K562 (cell line): ENCODE results near the gene ABCC11. TPM values are rescaled to one million over a fixed set of nuclear protein-coding genes. Genes with fewer than 3 reads are reported as not detected.

Experiments
- BRCA1 ChIP-seq, 2 experiments: fragments of 450-650 bp in 1 of 2; sonication (generic) in 1 of 2; formaldehyde crosslinking in 1 of 2; IDR thresholded peaks; 2 replicates each; pipeline versions ENCODE4 v1.5.0 to v1.6.1; 2017 to 2020; ENCODE audit warnings: mild to moderate bottlenecking in 1 of 2, missing genetic modification reagents in 1 of 2
- CHD1 ChIP-seq: fragments of 200-600 bp; sonication (generic); IDR thresholded peaks from one replicate; pipeline ENCODE4 v1.6.1; 2012; ENCODE audit warnings: mild to moderate bottlenecking, moderate library complexity, low read length, inconsistent platforms
- HIVEP1 ChIP-seq: fragments of 250-450 bp; sonication (Bioruptor Pico); IDR thresholded peaks from 2 replicates; pipeline ENCODE4 v1.4.0; 2020; ENCODE audit warnings: mild to moderate bottlenecking
- HSF4 ChIP-seq: fragments of 250-450 bp; sonication (Bioruptor Pico); IDR thresholded peaks from 2 replicates; pipeline ENCODE4 v2.1.2; 2022; ENCODE audit warnings: mild to moderate bottlenecking, moderate library complexity, borderline replicate concordance
- IRF9 ChIP-seq: fragments of 450-650 bp; IDR thresholded peaks from 2 replicates; pipeline ENCODE4 v1.6.1; 2016; ENCODE audit warnings: missing biosample characterization, missing genetic modification characterization
- KDM4B ChIP-seq, 2 experiments: fragments of 450-650 bp in 1 of 2; sonication (generic) in 1 of 2; IDR thresholded peaks; 2 replicates each; pipeline ENCODE4 v1.6.1; 2016 to 2017; ENCODE audit warnings: borderline replicate concordance in 2 of 2, antibody characterized with exemption in 1 of 2, low read depth in 1 of 2, mild to moderate bottlenecking in 1 of 2
- KDM5B ChIP-seq: fragments of 200-600 bp; sonication (generic); IDR thresholded peaks from 2 replicates; pipeline ENCODE4 v1.6.1; 2012; ENCODE audit warnings: low read depth, mild to moderate bottlenecking, moderate library complexity, low read length, control low read depth, inconsistent platforms; ENCODE audit not compliant: insufficient replicate concordance
- MCM7 ChIP-seq, 2 experiments: fragments of 450-650 bp; IDR thresholded peaks; 2 replicates each; pipeline ENCODE4 v1.6.1; 2016 to 2018
- MED1 ChIP-seq: sonication (generic); formaldehyde crosslinking; IDR thresholded peaks from 2 replicates; pipeline ENCODE4 v1.8.1; 2023; ENCODE audit warnings: missing genetic modification reagents, borderline replicate concordance
- MTA1 ChIP-seq: fragments of 450-650 bp; IDR thresholded peaks from 2 replicates; pipeline ENCODE4 v1.6.1; 2017; ENCODE audit warnings: borderline replicate concordance
- POLR3A ChIP-seq: IDR thresholded peaks from 2 replicates; pipeline ENCODE4 v1.6.1; 2011; ENCODE audit warnings: borderline replicate concordance, mild to moderate bottlenecking, moderate library complexity; ENCODE audit not compliant: insufficient read length, insufficient read depth; ENCODE audit errors: extremely low read depth
- PTRF ChIP-seq: fragments of 450-650 bp; IDR thresholded peaks from 2 replicates; pipeline ENCODE4 v1.6.1; 2016; ENCODE audit warnings: mild to moderate bottlenecking, missing genetic modification characterization, missing compliant biosample characterization
- SPI1 ChIP-seq: IDR thresholded peaks from 2 replicates; pipeline ENCODE4 v1.6.1; 2011; ENCODE audit warnings: low read depth, low read length, control low read depth, borderline replicate concordance
- STAG1 ChIP-seq: sonication (generic); formaldehyde crosslinking; IDR thresholded peaks from 2 replicates; pipeline ENCODE4 v1.5.0; 2020; ENCODE audit warnings: missing genetic modification reagents, borderline replicate concordance
- TOE1 ChIP-seq, 2 experiments: fragments of 450-650 bp in 1 of 2; sonication (generic) in 1 of 2; formaldehyde crosslinking in 1 of 2; IDR thresholded peaks; 2 replicates each; pipeline versions ENCODE4 v1.7.1 to v1.8.0; 2016 to 2022; ENCODE audit warnings: borderline replicate concordance in 2 of 2, mild to moderate bottlenecking in 2 of 2, antibody characterized with exemption in 1 of 2, inconsistent platforms in 1 of 2, low read depth in 1 of 2, missing genetic modification reagents in 1 of 2, moderate library complexity in 1 of 2
- ZNF165 ChIP-seq: fragments of 250-450 bp; sonication (Bioruptor Pico); IDR thresholded peaks from 2 replicates; pipeline ENCODE4 v1.4.0; 2020; ENCODE audit warnings: borderline replicate concordance
- ZNF184 ChIP-seq: sonication (generic); formaldehyde crosslinking; IDR thresholded peaks from 2 replicates; pipeline ENCODE4 v1.5.0; 2020; ENCODE audit warnings: missing genetic modification reagents
- ZNF407 ChIP-seq: fragments of 450-650 bp; IDR thresholded peaks from 2 replicates; pipeline ENCODE4 v1.6.1; 2016; ENCODE audit warnings: low read depth
- polyA plus RNA-seq, 8 experiments: library from polyadenylated mRNA; depleted of rRNA in 4 of 8; stranded (reverse) in 5 of 8; unstranded in 3 of 8; fragments of >200 nt; fragmentation: Nextera tagmentation in 2 of 8; fragmentation: Illumina TruSeq in 1 of 8; extraction: Ambion mirVana in 2 of 8; extraction: Trizol in 1 of 8; gene quantifications; 2 replicates each; pipeline versions ENCODE4 v1.2.1 to v1.2.3, GENCODE V29; 2011 to 2014; ENCODE audit warnings: inconsistent platforms in 1 of 8, missing spikeins in 1 of 8
- total RNA-seq, 7 experiments: library from RNA; depleted of rRNA in 6 of 7; stranded (reverse); fragments of >200 nt in 6 of 7; fragmentation: Illumina TruSeq in 2 of 7; extraction: Trizol in 2 of 7; gene quantifications; 2 replicates each; pipeline versions ENCODE4 v1.2.1 to v1.2.3, GENCODE V29; 2011 to 2021; ENCODE audit warnings: low replicate concordance in 1 of 7

ABCC11 gene
- total and polyA plus RNA-seq, 9 of the 15 experiments (the other 6 are each of a cell fraction or from before 2014, with no cell fraction given), result 0.04 to 0.14 (median 0.04) TPM; not detected in 6

- TF ChIP-seq ZNF407 (peak; percentile 98), MED1 (CRISPR knock-in tag) (no peak), ZNF165 (no peak), HSF4 (no peak), CHD1 (peak; percentile 53), STAG1 (CRISPR knock-in tag) (peak; percentile 34; the same call in 1 of the 2 replicates), KDM5B (no peak), TOE1 (IDR thresholded peaks at IDR 0.05; ENCODE audit: borderline replicate concordance) (peak; percentile 36; the same call in 1 of the 2 replicates), TOE1 (CRISPR knock-in tag; IDR thresholded peaks at IDR 0.05; ENCODE audit: borderline replicate concordance, low read depth) (no peak), KDM4B (IDR thresholded peaks at IDR 0.05; ENCODE audit: borderline replicate concordance in 2 of 2, low read depth in 1 of 2) (peak in 1 of 2 experiments; percentile 42; a peak in 1 of 4 replicates), ZNF184 (no peak), MCM7 (IDR thresholded peaks at IDR 0.05) (no peak), MTA1 (no peak), BRCA1 (IDR thresholded peaks at IDR 0.05) (no peak), BRCA1 (CRISPR knock-in tag; IDR thresholded peaks at IDR 0.05) (0 out of 2 replicates have a peak, but pooled peaks have one; percentile 60), PTRF (tag) (no peak), POLR3A (no peak), HIVEP1 (CRISPR knock-in tag) (no peak), SPI1 (no peak), IRF9 (tag) (no peak)
These were observed 3.1 kb downstream of the ABCC11 start, which contains the start of gene LONP2 (continued) for GRCh38 chr16:48244080-48244862.
